Measurements from ENCODE around the gene DPP8.

- no peak for TF ChIP-seq CTCF (IDR thresholded peaks at IDR 0.05; ENCODE audit: low read depth, low read length)
- TF ChIP-seq EZH2phosphoT487 (IDR thresholded peaks at IDR 0.05; ENCODE audit: low read depth), result no peak
These were observed 49.1 kb downstream of the DPP8 start for GRCh38 chr15:65468229-65468909.
